Activated naive CD4-positive, alpha-beta T cell treated with anti-CD3 and anti-CD28 coated beads, Interleukin-2, amount 10 ng/mL, durations not matched to agents 7 days and 5 days (primary cell): ENCODE results near the gene MDM2.
"Not testable (repeated sequence)": the region's sequence is repeated elsewhere in the genome, so short reads cannot be mapped to it uniquely, and the experiment has no call there.

Source experiments
- CTCF ChIA-PET: fragments of 350-600 bp; sonication (Branson Sonifier 250); formaldehyde crosslinking; loops from one replicate; lab custom pipeline; 2021; ENCODE audit warnings: antibody characterized with exemption; lab: Charles Lee
- DNase-seq: peaks from one replicate; pipeline ENCODE4 v3.0.0-alpha.2; 2020
- H3K27ac Mint-ChIP-seq: one replicate; pipeline ENCODE4 v1.8.0; 2021; ENCODE audit warnings: mild to moderate bottlenecking, moderate library complexity, mixed read lengths
- H3K27me3 Mint-ChIP-seq: one replicate; pipeline ENCODE4 v1.8.0; 2021; ENCODE audit warnings: mild to moderate bottlenecking, mixed read lengths
- H3K36me3 Mint-ChIP-seq: one replicate; pipeline ENCODE4 v1.8.0; 2021; ENCODE audit warnings: mixed read lengths
- H3K4me1 Mint-ChIP-seq: one replicate; pipeline ENCODE4 v1.8.0; 2021; ENCODE audit warnings: mixed read lengths
- H3K4me3 Mint-ChIP-seq: one replicate; pipeline ENCODE4 v1.8.0; 2021; ENCODE audit warnings: mild to moderate bottlenecking, moderate library complexity, mixed read lengths
- H3K9me3 Mint-ChIP-seq: one replicate; pipeline ENCODE4 v1.8.0; 2021; ENCODE audit warnings: mixed read lengths

The MDM2 gene

DNA sequence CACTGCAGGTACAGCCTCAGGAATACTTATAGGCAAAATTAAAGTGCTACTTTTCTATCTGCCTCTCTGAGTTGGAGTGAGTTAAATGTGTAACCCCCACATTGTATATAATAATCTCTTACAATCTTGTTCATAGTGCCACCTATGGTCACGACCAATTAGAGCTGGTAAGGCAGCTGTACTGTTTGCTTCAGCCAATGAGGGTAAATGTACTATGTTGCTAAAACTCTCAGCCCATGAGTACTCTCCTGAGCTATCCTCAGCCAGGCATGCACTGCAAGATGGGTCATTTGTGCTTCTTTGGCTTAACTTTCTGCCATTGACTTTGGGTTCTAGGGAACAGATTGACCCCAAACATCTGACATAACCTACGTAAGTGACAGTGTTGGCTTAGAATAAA lies 15.0 kb upstream of the MDM2 start:
- Mint-ChIP-seq H3K4me3 (no peak overlapping the region), H3K27ac (no peak overlapping the region), H3K9me3 (no peaks in the 10 kb centered on the region), H3K4me1 (peaks cover 2% of the 10 kb centered on the region), H3K27me3 (no peaks in the 10 kb centered on the region), H3K36me3 (no peaks in the 10 kb centered on the region)
- CTCF ChIA-PET = interaction anchor here (1.4 kb wide), 1 partner anchor 37 kb away, joined by 5 read pairs; no protein-coding TSS in a partner anchor
- peak; percentile 41 for DNase-seq

DNA sequence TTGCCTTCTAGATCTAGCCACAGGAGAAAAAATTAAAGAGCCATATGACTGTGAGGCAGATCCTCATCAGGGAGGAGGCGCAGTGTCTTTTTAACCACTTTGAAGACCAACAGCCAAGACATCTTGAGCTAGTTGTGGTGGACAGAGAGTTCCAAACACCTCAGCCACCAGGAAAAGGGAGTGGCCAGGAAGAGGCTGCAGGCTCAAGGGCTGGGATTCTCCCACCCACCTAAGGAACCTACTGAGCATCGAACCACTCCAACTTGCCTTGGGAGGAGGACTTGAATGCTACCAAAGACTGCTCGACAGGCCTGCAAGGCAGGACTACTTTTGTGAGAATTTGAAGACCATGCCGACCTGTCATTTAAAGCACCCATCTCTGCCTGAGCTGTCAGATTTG lies 14.5 kb upstream of the MDM2 start:
- H3K4me1 Mint-ChIP-seq = no peaks in the 10 kb centered on the region
- no peak overlapping the region for H3K27ac Mint-ChIP-seq
- no peak overlapping the region for H3K4me3 Mint-ChIP-seq
- CTCF ChIA-PET = interaction anchor here (1.4 kb wide), 1 partner anchor 37 kb away, joined by 5 read pairs; no protein-coding TSS in a partner anchor
- H3K9me3 Mint-ChIP-seq = no peaks in the 10 kb centered on the region
- no peak for DNase-seq
- no peaks in the 10 kb centered on the region for H3K36me3 Mint-ChIP-seq
- H3K27me3 Mint-ChIP-seq = peaks cover 2% of the 10 kb centered on the region

DNA sequence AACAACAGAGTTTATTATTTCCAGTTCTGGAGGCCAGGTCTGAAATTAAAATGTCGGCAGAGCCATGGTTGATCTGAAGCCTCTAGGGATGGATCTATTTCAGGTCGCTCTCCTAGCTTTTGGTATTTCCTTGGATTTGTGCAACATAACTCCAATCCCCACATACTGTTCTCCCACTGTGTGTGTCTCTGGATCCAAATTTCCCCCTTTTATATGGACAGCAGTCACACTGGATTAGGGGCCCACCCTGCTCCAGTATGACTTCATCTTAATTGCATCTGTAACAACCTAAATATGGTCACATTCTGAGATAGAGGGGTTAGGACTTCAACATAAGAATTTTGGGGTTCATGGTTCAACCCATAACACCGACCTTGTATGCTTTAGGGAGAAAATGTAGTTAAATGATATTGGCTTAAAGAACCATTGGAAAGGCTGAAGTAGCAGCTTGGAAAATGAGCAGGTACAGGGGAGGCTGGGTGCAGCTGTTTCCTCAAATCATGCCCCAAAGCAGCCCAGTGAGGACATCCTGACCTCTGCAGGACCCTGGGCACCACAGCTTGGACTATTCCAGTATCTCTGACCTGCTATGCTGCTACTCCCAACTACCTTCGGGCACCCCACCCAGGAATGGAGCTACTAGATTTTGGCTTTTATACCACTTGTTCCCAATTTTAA lies 13.9 kb upstream of the MDM2 start:
- CTCF ChIA-PET = interaction anchor here (1.4 kb wide), 1 partner anchor 36 kb away, joined by 5 read pairs; no protein-coding TSS in a partner anchor
- Mint-ChIP-seq H3K27me3 (peaks cover 9% of the 10 kb centered on the region), H3K4me1 (no peaks in the 10 kb centered on the region), H3K36me3 (no peaks in the 10 kb centered on the region), H3K27ac (no peak overlapping the region), H3K4me3 (no peak overlapping the region), H3K9me3 (no peaks in the 10 kb centered on the region)
- no peak for DNase-seq

DNA sequence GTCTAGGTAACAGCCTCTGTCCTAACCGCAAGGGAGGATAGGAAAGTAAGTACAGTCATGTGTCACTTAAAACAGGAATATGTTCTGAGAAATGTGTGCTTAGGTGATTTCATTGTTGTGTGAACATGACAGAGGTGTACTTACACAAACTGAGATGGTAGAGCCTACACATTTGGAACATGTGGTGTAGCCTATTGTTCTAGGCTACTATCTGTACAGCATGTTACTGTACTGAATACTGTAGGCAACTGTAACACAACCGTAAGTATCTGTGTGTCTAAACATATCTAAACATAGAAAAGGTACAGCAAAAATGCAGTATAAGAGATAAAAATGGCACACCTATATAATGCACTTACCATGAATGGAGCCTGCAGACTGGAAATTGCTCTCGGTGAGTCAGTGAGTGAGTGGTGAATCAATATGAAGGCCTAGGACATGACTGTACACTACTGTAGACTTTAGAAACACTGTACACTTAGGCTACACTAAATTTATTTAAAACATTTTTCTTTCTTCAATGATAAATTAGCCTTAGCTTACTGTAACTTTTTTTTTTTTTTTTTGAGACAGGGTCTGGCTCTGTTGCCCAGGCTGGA lies 13.2 kb upstream of the MDM2 start:
- no peak overlapping the region for H3K4me3 Mint-ChIP-seq
- H3K9me3 Mint-ChIP-seq = no peaks in the 10 kb centered on the region
- CTCF ChIA-PET = no interaction called here
- no peak for DNase-seq
- no peak overlapping the region for H3K27ac Mint-ChIP-seq
- H3K4me1 Mint-ChIP-seq = no peaks in the 10 kb centered on the region
- H3K27me3 Mint-ChIP-seq = peaks cover 12% of the 10 kb centered on the region
- no peaks in the 10 kb centered on the region for H3K36me3 Mint-ChIP-seq

DNA sequence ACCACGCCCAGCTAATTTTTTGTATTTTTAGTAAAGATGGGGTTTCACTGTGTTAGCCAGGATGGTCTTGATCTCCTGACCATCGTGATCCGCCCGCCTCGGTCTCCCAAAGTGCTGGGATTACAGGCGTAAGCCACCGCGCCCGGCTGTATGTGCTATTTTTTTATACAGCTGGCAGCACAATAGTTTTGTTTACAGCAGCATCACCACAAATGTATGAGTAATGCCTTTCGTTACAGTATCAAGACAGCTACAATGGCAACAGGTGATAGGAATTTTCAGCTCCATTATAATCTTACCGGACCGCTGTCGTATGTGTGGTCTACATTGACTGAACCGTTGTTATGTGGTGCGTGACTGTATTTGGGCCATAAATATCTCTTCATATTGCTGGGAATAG lies 11.6 kb upstream of the MDM2 start:
- Mint-ChIP-seq H3K36me3 (no peaks in the 10 kb centered on the region), H3K4me1 (no peaks in the 10 kb centered on the region), H3K4me3 (no peak overlapping the region), H3K27ac (no peak overlapping the region), H3K9me3 (no peaks in the 10 kb centered on the region), H3K27me3 (peaks cover 17% of the 10 kb centered on the region)
- CTCF ChIA-PET = interaction anchor here (1.2 to 1.3 kb wide), 2 partner anchors 11 to 573 kb away, joined by 3 to 4 read pairs; partner anchors contain the start of gene MDM2
- no peak for DNase-seq

DNA sequence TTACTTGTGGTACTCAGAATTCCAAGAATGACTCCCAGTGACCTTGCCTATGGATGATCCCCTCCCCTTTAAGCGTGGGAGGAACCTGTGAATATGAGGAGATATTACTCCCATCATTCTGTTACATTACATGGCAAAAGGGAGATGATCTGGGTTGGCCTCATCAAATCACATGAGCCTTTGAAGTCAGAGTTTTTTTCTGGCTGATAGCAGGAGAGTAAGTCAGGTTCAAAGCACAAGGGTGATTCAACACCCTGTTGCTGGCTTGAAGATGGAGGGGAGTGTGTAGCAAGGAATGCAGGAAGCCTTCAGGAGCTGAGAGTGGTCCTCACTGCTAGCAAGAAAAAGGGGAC lies 9.1 kb upstream of the MDM2 start:
- no peaks in the 10 kb centered on the region for H3K9me3 Mint-ChIP-seq
- no peaks in the 10 kb centered on the region for H3K36me3 Mint-ChIP-seq
- CTCF ChIA-PET = interaction anchor here (1.0 kb wide), 1 partner anchor 13 kb away, joined by 3 read pairs; no protein-coding TSS in a partner anchor
- H3K27ac Mint-ChIP-seq = no peak overlapping the region
- no peak overlapping the region for H3K4me3 Mint-ChIP-seq
- peaks cover 5% of the 10 kb centered on the region for H3K4me1 Mint-ChIP-seq
- DNase-seq = no peak
- H3K27me3 Mint-ChIP-seq = peaks cover 17% of the 10 kb centered on the region

DNA sequence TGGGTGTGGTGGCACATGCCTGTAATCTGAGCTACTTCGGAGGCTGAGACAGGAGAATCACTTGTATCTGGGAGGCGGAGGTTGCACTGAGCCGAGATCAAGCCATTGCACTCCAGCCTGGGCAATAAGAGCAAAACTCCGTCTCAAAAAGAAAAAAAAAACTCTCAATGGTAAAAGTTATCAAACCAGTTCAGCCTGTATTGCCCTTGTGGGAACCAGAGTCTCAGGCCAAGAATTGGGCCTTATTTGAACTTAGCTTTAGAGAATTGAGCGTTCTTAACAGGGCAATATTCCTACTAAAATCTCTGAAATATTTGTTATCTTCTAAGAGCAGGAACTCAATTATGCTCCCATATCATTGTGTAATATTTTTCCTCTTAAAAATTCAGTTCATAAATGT lies 7.7 kb upstream of the MDM2 start:
- Mint-ChIP-seq H3K27ac (no peak overlapping the region), H3K4me1 (peaks cover 5% of the 10 kb centered on the region), H3K9me3 (no peaks in the 10 kb centered on the region), H3K4me3 (no peak overlapping the region), H3K27me3 (peaks cover 17% of the 10 kb centered on the region), H3K36me3 (no peaks in the 10 kb centered on the region)
- DNase-seq = no peak
- CTCF ChIA-PET = interaction anchor here (1.6 kb wide), 1 partner anchor 13 kb away, joined by 4 read pairs; no protein-coding TSS in a partner anchor

DNA sequence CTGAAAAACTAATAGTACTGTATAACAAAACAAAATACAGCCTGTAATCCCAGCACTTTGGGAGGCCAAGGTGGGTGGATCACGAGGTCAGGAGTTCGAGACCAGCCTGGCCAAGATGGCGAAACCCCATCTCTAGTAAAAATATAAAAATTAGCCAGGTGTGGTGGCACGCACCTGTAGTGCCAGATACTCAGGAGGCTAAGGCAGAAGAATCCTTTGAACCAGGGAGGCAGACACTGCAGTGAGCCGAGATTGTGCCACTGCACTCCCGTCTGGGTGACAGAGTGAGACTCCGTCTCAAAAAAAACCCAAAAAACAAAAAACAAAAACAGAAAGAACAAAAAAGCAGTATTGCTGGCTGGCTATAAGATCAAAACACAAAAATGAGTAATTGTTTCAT lies 6.9 kb upstream of the MDM2 start:
- not testable (repeated sequence) for H3K9me3 Mint-ChIP-seq, H3K4me1 Mint-ChIP-seq, DNase-seq, H3K36me3 Mint-ChIP-seq, H3K27ac Mint-ChIP-seq, H3K4me3 Mint-ChIP-seq
- H3K27me3 Mint-ChIP-seq = peaks cover 17% of the 10 kb centered on the region
- CTCF ChIA-PET = interaction anchor here (1.6 kb wide), 1 partner anchor 14 kb away, joined by 4 read pairs; no protein-coding TSS in a partner anchor

DNA sequence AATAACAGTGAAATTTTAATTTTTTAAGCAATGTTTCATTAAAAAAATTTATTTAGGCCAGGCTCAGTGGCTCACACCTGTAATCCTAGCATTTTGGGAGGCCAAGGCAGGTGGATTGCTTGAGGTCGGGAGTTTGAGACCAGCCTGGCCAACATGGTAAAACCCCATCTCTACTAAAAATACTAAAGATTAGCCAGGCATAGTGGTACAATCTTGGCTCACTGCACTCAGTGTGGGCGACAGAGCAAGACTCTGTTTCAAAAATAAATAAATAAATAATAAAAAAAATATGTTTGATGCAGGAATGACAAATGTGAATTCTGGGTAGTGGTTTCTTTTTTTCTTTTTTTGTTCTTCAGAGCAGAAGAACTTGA lies 5.6 kb upstream of the MDM2 start:
- H3K4me3 Mint-ChIP-seq, DNase-seq, H3K36me3 Mint-ChIP-seq, H3K9me3 Mint-ChIP-seq, CTCF ChIA-PET, H3K27ac Mint-ChIP-seq: not testable (repeated sequence)
- peaks cover 17% of the 10 kb centered on the region for H3K27me3 Mint-ChIP-seq
- peaks cover 18% of the 10 kb centered on the region for H3K4me1 Mint-ChIP-seq

DNA sequence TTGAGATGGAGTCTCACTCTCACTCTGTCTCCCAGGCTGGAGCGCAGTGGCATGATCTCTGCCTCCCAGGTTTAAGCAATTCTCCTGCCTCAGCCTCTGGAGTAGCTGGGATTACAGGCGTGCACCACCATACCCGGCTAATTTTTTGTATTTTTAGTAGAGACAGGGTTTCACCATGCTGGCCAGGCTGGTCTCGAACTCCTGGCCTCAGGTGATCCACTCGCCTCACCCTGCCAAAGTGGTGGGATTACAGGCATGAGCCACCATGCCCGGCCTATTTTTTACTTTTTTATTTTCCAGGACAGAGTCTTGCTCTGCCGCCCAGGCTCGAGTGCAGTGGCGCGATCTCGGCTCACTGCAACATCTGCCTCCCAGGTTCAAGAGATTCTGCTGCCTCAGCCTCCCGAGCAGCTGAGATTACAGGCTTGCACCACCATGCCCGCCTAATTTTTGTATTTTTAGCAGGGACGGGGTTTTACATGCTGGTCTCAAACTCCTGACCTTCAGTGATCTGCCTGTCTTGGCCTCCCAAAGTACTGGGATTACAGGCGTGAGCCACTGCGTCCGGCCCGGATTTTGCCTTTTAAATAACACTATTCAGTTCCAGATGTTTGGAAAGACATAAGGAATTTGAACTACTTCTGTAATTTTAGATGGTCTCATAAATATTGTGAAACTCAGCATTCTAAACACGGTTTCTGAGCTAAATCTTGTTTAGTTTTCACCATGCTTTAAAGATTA lies 4.9 kb upstream of the MDM2 start:
- Mint-ChIP-seq H3K4me1 (peaks cover 19% of the 10 kb centered on the region), H3K27me3 (peaks cover 17% of the 10 kb centered on the region)
- H3K9me3 Mint-ChIP-seq, DNase-seq, H3K36me3 Mint-ChIP-seq, H3K27ac Mint-ChIP-seq, H3K4me3 Mint-ChIP-seq: not testable (repeated sequence)
- CTCF ChIA-PET = interaction anchor here (0.6 kb wide), 1 partner anchor 9 kb away, joined by 3 read pairs; no protein-coding TSS in a partner anchor

DNA sequence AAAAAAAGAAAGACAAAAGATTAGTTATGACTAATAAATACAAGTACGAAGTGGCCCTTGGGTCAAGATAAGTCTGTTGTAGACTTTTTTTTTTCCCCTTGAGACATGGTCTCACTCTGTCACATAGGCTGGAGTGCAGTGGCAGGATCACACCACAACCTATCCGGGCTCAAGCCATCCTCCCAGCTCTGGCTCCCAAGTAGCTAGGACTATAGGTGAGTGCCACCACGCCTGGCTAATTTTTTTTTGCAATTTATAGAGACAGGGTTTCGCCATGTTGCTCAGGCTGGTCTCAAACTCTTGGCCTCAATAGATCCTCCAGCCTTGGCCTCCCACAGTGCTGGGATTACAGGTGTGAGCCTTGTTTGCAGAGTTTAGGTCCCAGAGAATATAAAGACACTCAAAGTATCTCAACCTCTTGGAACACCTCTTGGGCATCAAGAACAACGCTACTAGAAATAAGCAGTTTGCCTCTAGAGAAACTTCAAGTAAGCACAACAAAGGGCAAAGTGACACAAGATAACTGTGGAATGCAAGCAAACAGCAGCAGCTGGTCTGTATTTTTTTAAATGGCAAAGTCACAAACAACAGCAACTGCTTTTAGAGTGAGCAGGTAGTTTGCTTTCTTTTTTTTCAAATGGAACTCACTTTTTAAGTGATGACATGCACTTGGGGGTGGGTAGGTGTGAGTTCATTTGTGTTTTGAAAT lies 3.9 kb upstream of the MDM2 start:
- Mint-ChIP-seq H3K4me1 (peaks cover 21% of the 10 kb centered on the region), H3K36me3 (peaks cover 9% of the 10 kb centered on the region), H3K9me3 (no peaks in the 10 kb centered on the region), H3K27ac (peak overlapping the region; percentile 4), H3K4me3 (no peak overlapping the region), H3K27me3 (peaks cover 8% of the 10 kb centered on the region)
- CTCF ChIA-PET = interaction anchor here (0.6 kb wide), 1 partner anchor 8 kb away, joined by 3 read pairs; no protein-coding TSS in a partner anchor
- no peak for DNase-seq

DNA sequence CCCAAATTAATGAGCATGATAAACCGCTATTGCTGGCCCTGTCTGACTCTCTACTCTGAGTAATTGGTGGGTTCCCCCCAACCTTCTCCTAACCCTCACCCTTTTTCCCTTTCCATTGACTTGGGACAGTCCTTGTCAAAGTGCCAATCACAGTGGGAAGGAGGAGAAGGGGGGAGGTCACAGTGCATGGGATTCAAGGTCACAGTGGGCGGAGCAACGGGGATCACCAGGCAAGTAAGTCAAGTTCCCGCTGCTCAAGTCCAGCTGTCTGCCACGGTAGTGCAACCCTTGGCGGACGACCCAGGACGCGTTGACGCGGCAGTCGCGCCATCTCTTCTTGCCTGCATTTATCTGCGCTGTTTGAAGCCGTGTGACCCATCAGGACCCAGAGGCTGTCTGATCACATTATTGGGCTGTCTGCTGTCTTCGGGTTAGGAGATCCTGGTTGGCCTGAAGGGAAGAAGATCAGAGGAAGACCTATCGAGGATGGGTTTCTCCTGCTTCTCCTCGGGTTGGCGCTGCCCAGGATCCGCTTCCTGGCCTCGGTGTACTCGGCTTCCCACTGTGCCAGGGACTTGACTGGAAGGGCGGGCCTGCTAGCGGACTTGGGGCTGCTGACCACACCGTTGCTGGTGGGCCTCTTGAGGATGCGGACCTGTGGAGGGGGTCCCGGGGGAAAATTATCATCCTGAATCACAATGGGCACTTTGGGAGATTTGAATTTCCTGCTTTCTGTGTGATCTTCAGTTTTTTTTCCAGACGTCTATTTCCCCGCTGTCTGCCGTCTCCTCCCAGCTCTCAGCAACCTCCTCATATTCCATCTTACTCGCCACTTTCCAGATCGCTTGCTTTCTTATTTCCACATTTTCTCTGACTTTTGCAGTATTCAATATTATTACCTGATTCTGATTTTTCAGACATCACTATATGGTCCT lies 3.1 kb upstream of the MDM2 start:
- Mint-ChIP-seq H3K9me3 (no peaks in the 10 kb centered on the region), H3K36me3 (peaks cover 18% of the 10 kb centered on the region), H3K4me1 (peaks cover 29% of the 10 kb centered on the region), H3K27me3 (peaks cover 3% of the 10 kb centered on the region), H3K4me3 (no peak overlapping the region), H3K27ac (no peak overlapping the region)
- CTCF ChIA-PET = no interaction called here
- DNase-seq = no peak

DNA sequence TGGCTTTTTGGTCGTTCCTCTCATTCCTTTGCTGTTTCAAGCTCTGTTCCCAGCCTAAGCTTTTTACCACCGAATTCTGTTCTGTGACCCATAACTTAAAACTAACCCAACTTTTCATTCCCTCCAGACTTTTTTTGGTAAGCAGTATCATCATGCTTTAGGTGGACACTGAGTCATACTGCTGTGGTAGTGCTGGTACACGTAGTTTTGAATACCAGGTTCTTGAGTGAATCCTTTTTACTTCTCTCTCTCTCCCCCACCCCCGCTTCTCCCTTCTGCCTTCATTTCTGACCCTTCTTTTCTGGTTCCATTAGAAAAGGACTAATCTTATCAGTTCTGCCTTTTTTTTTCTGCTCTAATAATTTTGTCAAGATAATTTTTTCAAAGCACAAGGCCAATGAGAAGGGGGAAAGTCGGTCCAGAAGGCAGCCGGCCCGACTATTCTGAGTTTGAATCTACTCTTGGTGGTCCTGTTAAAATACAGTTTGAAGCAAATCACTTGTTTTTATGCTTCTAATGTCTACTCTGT lies 2.3 kb upstream of the MDM2 start:
- Mint-ChIP-seq H3K27me3 (no peaks in the 10 kb centered on the region), H3K4me3 (no peak overlapping the region), H3K36me3 (peaks cover 20% of the 10 kb centered on the region), H3K4me1 (peaks cover 30% of the 10 kb centered on the region), H3K9me3 (no peaks in the 10 kb centered on the region), H3K27ac (peak overlapping the region; percentile 34)
- CTCF ChIA-PET = no interaction called here
- no peak for DNase-seq
